Endothelial cell of umbilical vein (primary cell): ENCODE data around the gene APOC4. TPM values are rescaled to one million over a fixed set of nuclear protein-coding genes. Genes with fewer than 3 reads are reported as not detected.

Experiments used
- BruUV-seq: library from RNA; stranded (reverse); fragments of 400-500 nt; replicated peaks from 2 replicates; lab custom pipeline; 2021; lab: Mats Ljungman, UMichigan
- CTCF ChIA-PET: fragments of 300-600, 350-600 bp; sonication (Branson Sonifier 250); formaldehyde crosslinking; loops from one replicate; lab custom pipeline; 2021; ENCODE audit warnings: antibody characterized with exemption, inconsistent platforms; lab: Charles Lee
- POLR2A ChIA-PET: fragments of 300-600, 350-600 bp; sonication (Branson Sonifier 250); formaldehyde crosslinking; loops from one replicate; lab custom pipeline; 2021; ENCODE audit warnings: antibody characterized with exemption, inconsistent platforms; lab: Charles Lee
- DNase-seq: peaks from one replicate; pipeline ENCODE4 v3.0.0-alpha.2; 2011; ENCODE audit warnings: low read depth, low spot score
- FAIRE-seq: peaks from 2 replicates; lab custom pipeline; 2011; peaks lifted over from hg19 to GRCh38; lab: Jason Lieb, UNC
- H2AFZ ChIP-seq: 2 replicates; pipeline ENCODE4 v1.6.0; 2012; ENCODE audit warnings: low read depth, low read length, control low read depth, inconsistent platforms
- H3K27ac ChIP-seq: 2 replicates; pipeline ENCODE4 v1.5.1; 2011; ENCODE audit warnings: low read depth, mild to moderate bottlenecking, control low read depth, low read length, moderate library complexity; ENCODE audit not compliant: insufficient read depth
- H3K27me3 ChIP-seq, 2 experiments: 2 replicates each; pipeline versions ENCODE4 v1.6.0 to v1.6.1; 2011; ENCODE audit warnings: low read length in 2 of 2, mixed read lengths in 1 of 2; ENCODE audit not compliant: control insufficient read depth in 2 of 2, insufficient read depth in 2 of 2
- H3K36me3 ChIP-seq, 2 experiments: 2 replicates in 1 of 2; 3 replicates in 1 of 2; pipeline ENCODE4 v1.5.1; 2011; ENCODE audit warnings: low read length in 2 of 2, mild to moderate bottlenecking in 1 of 2, moderate library complexity in 1 of 2; ENCODE audit not compliant: control insufficient read depth in 2 of 2, insufficient read depth in 2 of 2; ENCODE audit errors: extremely low read depth in 1 of 2
- H3K4me1 ChIP-seq: 3 replicates; pipeline ENCODE4 v1.5.1; 2011; ENCODE audit warnings: mild to moderate bottlenecking, low read length; ENCODE audit not compliant: control insufficient read depth, insufficient read depth; ENCODE audit errors: extremely low read depth
- H3K4me2 ChIP-seq: 2 replicates; pipeline ENCODE4 v1.6.1; 2011; ENCODE audit warnings: low read length, control low read depth, mixed read lengths; ENCODE audit not compliant: insufficient read depth
- H3K4me3 ChIP-seq, 3 experiments: fragments of 200-600 bp in 1 of 3; sonication (generic), shearing (Covaris generic) in 1 of 3; replicated peaks in 1 of 3; 2 replicates each; pipeline ENCODE4 v1.5.1; 2011 to 2016; ENCODE audit warnings: control low read depth in 3 of 3, low read length in 3 of 3, mild to moderate bottlenecking in 2 of 3, inconsistent platforms in 1 of 3, low read depth in 1 of 3, moderate library complexity in 1 of 3; ENCODE audit not compliant: insufficient read depth in 1 of 3
- H3K79me2 ChIP-seq: 2 replicates; pipeline ENCODE4 v1.6.0; 2012; ENCODE audit warnings: low read length, inconsistent platforms; ENCODE audit not compliant: control insufficient read depth, insufficient read depth
- H3K9ac ChIP-seq: replicated peaks from 2 replicates; pipeline ENCODE3; 2011; ENCODE audit warnings: low read length, control low read depth; ENCODE audit not compliant: insufficient read depth; ENCODE audit errors: extremely low read depth
- H3K9me1 ChIP-seq: replicated peaks from 3 replicates; pipeline ENCODE4 v1.6.0; 2011; ENCODE audit warnings: mild to moderate bottlenecking, low read length; ENCODE audit not compliant: control insufficient read depth, insufficient read depth; ENCODE audit errors: extremely low read depth
- H3K9me3 ChIP-seq: replicated peaks from 2 replicates; pipeline ENCODE4 v1.5.1; 2012; ENCODE audit warnings: low read length, inconsistent platforms; ENCODE audit not compliant: control insufficient read depth, insufficient read depth
- H4K20me1 ChIP-seq: replicated peaks from 2 replicates; pipeline ENCODE3; 2011; ENCODE audit warnings: mild to moderate bottlenecking, low read length; ENCODE audit not compliant: control insufficient read depth, insufficient read depth; ENCODE audit errors: extremely low read depth
- CTCF ChIP-seq, 2 donors: IDR thresholded peaks; 1 replicate in 1 of 2; 2 replicates in 1 of 2; pipeline ENCODE4 v1.5.1; 2011; ENCODE audit warnings: low read length in 2 of 2, mild to moderate bottlenecking in 2 of 2, moderate library complexity in 2 of 2, control low read depth in 1 of 2, inconsistent platforms in 1 of 2, low read depth in 1 of 2; ENCODE audit not compliant: insufficient read depth in 1 of 2; ENCODE audit errors: extremely low read depth in 1 of 2
- GATA2 ChIP-seq: IDR thresholded peaks from 2 replicates; pipeline ENCODE4 v1.7.0; 2011; ENCODE audit warnings: low read depth, mild to moderate bottlenecking, moderate library complexity, mixed read lengths, low read length; ENCODE audit not compliant: insufficient read length, insufficient read depth
- POLR2A ChIP-seq: IDR thresholded peaks from 2 replicates; pipeline ENCODE4 v1.6.1; 2012; ENCODE audit warnings: low read depth, mild to moderate bottlenecking, control low read depth, low read length
- dilution Hi-C: fragments of 300-500 bp; cut with MboI; formaldehyde crosslinking; loops from one replicate; pipeline ENCODE4 v1.15.0; 2019; ENCODE audit warnings: low sequenced_read_pairs; ENCODE audit not compliant: extremely low pct_ligation_motif_present
- intact Hi-C: fragments of 100-400 bp; cut with micrococcal nuclease; formaldehyde crosslinking; loops from one replicate; pipeline ENCODE4 v1.10.0; 2022
- polyA plus RNA-seq, 4 experiments: library from polyadenylated mRNA; depleted of rRNA in 3 of 4; stranded (reverse) in 3 of 4; unstranded in 1 of 4; fragments of >200 nt; gene quantifications; 2 replicates each; pipeline versions ENCODE4 v1.2.1 to v1.2.3, GENCODE V29; 2011 to 2012; ENCODE audit warnings: missing spikeins in 1 of 4
- total RNA-seq: library from RNA; stranded (reverse); gene quantifications from 2 replicates; pipeline ENCODE4 v1.2.3, GENCODE V29; 2021

Gene APOC4
- total and polyA plus RNA-seq, 2 donors (not counting 3 experiments of a cell fraction or from before 2014, with no cell fraction given) = not detected

GRCh38 chr19:44955505-44956439 lies 13.7 kb downstream of the APOC4 start:
- H3K4me1 ChIP-seq = peaks cover 15% of the 10 kb centered on the region
- peak overlapping the region; percentile 89 for H3K4me2 ChIP-seq
- dilution Hi-C loops = no loop called here
- peaks cover 54% of the 10 kb centered on the region for H3K79me2 ChIP-seq
- DNase-seq (peak; percentile 7), FAIRE-seq (no peak)
- H3K27me3 ChIP-seq = no peaks in the 10 kb centered on the region
- H3K9me1 ChIP-seq = no peaks in the 10 kb centered on the region
- no peaks in the 10 kb centered on the region for H3K9me3 ChIP-seq
- peak overlapping the region; percentile 87 to 90 (median 88) for H3K4me3 ChIP-seq
- H3K27ac ChIP-seq = peak overlapping the region; percentile 56
- CTCF ChIA-PET = interaction anchor here (0.9 to 1.7 kb wide), 4 partner anchors 9 to 52 kb away, joined by 3 to 5 read pairs (median 4); no protein-coding TSS in a partner anchor
- intact Hi-C loops = loop anchor here (1.0 to 10.0 kb wide), 4 partner anchors 29 to 151 kb away; partner anchors contain the start of gene BCAM
- peak overlapping the region; percentile 89 for H3K9ac ChIP-seq
- peak overlapping the region; percentile 45 for H2AFZ ChIP-seq
- POLR2A ChIA-PET = interaction anchor here (1.3 kb wide), 1 partner anchor 83 kb away, joined by 3 read pairs; no protein-coding TSS in a partner anchor
- peaks cover 1 to 2% of the 10 kb centered on the region in 2 experiments for H3K36me3 ChIP-seq
- peak; percentile 82 for TF ChIP-seq POLR2A
- no peak for TF ChIP-seq GATA2
- no peak for TF ChIP-seq CTCF (IDR thresholded peaks at IDR 0.05; ENCODE audit: extremely low read depth in 1 of 2, insufficient read depth in 1 of 2, low read depth in 1 of 2, low read length in 2 of 2)
- H4K20me1 ChIP-seq = no peaks in the 10 kb centered on the region
- TSS peak; percentile 36 for BruUV-seq
